Kidney epithelial cell (primary cell): ENCODE results near the gene RFLNA. TPM values are rescaled to one million over a fixed set of nuclear protein-coding genes. Genes with fewer than 3 reads are reported as not detected.
A peak's percentile ranks its signal among the peaks of the same experiment; 100 is the strongest.
"Not testable (repeated sequence)": the region's sequence is repeated elsewhere in the genome, so short reads cannot be mapped to it uniquely, and the experiment has no call there.

Experiments
- DNase-seq: peaks from one replicate; pipeline ENCODE4 v3.0.0-alpha.2; 2010; ENCODE audit warnings: low read depth
- H3K27me3 ChIP-seq: 2 replicates; pipeline ENCODE4 v1.6.0; 2011; ENCODE audit warnings: low read length; ENCODE audit not compliant: control insufficient read depth, insufficient read depth
- H3K36me3 ChIP-seq: 2 replicates; pipeline ENCODE4 v1.5.1; 2011; ENCODE audit warnings: low read length; ENCODE audit not compliant: control insufficient read depth, insufficient read depth
- H3K4me3 ChIP-seq: 2 replicates; pipeline ENCODE4 v1.5.1; 2011; ENCODE audit warnings: low read depth, mild to moderate bottlenecking, control low read depth, low read length
- total RNA-seq: library from RNA; depleted of rRNA; stranded (reverse); fragments of >200 nt; gene quantifications from 2 replicates; pipeline ENCODE4 v1.2.3, GENCODE V29; 2015
- TF ChIP-seq, protein P1 (sequence below): IDR thresholded peaks from 2 replicates; pipeline ENCODE4 v1.5.1; 2011; ENCODE audit warnings: mild to moderate bottlenecking, moderate library complexity, low read length, control low read depth, inconsistent platforms; ENCODE audit not compliant: insufficient read depth, poor library complexity, severe bottlenecking

The RFLNA gene
- total RNA-seq, 1 donor from 2014 or later, result 0.54 TPM

DNA sequence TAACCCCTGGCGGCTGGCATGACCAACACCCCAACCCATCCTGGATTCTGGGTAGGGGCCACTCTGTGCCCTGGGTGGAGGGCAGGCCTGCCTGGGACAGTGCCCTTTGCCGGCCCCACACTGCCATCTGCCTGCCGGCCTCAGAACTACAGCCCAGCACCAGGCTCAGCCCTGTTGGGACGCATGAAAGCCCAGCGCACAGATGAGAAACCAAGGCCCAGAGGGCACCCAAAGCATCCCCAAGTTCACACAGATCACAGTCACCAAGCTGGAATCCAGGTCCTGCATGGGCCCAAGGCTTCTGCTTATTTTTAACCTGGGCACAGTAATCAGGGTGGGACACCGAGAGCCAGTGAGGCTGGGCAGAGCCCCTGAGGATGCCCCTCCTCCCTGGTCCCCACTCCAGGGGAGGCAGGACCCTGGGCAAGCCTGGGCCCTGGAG lies 26.2 kb downstream of the RFLNA start:
- Histone ChIP-seq H3K4me3 (no peak overlapping the region), H3K36me3 (peaks cover 7% of the 10 kb centered on the region), H3K27me3 (peaks cover 14% of the 10 kb centered on the region)
- TF ChIP-seq, protein P1, sequence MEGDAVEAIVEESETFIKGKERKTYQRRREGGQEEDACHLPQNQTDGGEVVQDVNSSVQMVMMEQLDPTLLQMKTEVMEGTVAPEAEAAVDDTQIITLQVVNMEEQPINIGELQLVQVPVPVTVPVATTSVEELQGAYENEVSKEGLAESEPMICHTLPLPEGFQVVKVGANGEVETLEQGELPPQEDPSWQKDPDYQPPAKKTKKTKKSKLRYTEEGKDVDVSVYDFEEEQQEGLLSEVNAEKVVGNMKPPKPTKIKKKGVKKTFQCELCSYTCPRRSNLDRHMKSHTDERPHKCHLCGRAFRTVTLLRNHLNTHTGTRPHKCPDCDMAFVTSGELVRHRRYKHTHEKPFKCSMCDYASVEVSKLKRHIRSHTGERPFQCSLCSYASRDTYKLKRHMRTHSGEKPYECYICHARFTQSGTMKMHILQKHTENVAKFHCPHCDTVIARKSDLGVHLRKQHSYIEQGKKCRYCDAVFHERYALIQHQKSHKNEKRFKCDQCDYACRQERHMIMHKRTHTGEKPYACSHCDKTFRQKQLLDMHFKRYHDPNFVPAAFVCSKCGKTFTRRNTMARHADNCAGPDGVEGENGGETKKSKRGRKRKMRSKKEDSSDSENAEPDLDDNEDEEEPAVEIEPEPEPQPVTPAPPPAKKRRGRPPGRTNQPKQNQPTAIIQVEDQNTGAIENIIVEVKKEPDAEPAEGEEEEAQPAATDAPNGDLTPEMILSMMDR, result peak; percentile 89
- DNase-seq, result no peak

DNA sequence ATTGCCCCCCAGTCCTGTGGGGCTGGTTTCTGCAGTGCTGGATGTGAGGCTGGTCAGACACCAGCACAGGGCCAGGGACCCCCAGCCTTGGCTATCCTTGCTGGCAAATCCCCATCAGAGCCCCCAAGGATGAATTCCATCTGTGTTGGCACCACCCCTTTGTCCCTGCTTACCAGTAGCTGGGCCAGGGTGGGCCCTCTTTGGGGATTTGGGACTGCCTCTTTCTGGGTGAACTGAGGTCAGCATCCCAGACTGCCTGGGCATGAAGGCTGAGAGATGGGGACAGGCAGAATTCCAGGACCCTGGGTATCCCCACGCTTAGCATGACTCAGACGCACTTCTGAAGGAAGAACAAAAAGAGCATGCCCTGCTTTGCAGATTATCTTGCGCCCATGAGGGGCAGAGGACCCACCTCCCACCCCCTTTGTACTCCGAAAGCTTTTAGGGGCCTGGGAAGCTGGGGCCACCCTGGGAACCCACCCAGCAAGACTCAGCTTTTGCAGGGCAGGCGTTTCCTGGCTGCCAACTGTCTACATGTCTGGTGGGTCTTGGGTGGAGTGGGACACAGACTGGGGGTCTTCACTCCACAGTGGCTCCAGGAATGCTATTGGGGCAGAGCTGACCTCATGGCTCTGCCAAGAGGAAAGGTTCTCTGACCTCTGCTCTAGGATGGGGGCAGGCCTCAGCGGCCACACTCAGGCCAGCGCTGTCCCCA lies 26.8 kb downstream of the RFLNA start:
- Histone ChIP-seq H3K4me3 (no peak overlapping the region), H3K36me3 (peaks cover 9% of the 10 kb centered on the region), H3K27me3 (peaks cover 14% of the 10 kb centered on the region)
- TF ChIP-seq, protein P1, result no peak
- no peak for DNase-seq

DNA sequence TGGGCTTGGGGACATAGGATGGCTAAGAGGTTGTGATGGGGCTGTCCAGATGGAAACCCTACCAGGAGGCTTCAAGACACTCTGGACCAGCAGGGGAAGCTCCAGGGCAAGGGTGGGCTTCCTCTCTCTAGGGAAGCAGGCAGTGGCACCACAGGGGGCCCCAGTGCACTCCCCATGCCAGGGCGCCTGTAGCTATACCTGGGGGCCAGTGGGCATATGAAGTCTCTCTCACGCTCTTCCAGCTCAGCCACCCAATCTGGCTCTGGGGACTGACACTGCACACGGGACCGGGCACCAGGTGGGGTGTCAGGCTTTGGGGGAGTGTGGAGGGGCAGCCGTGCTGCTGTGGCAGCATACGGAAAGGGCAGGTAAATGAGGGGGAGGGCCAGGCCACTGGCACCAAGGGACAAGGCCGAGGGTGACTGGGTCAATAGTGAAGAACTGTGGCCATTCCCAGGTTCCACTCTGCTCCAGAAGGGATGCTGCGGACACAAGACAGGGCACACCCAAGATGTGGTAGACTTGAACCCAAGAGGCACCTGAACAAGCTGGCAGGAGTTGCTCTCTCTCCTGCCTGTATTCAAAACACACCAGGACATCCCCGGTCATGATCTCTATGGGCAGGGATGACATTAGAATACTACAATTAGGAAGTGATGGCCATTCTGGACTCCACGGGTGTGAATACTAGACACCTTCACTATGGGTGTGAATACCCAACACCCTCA lies 27.5 kb downstream of the RFLNA start:
- Histone ChIP-seq H3K36me3 (peaks cover 11% of the 10 kb centered on the region), H3K4me3 (no peak overlapping the region), H3K27me3 (peaks cover 13% of the 10 kb centered on the region)
- TF ChIP-seq, protein P1, result no peak
- no peak for DNase-seq

DNA sequence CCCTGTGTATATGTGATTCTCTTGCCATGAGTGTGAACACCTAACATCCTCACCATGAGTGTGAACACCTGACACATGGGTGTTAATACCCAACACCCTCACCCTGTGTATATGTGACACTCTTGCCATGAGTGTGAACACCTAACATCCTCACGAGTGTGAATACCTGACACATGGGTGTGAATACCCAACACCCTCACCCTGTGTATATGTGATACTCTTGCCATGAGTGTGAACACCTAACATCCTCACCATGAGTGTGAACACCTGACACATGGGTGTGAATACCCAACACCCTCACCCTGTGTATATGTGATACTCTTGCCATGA lies 28.1 kb downstream of the RFLNA start:
- H3K4me3 ChIP-seq, DNase-seq, H3K27me3 ChIP-seq: not testable (repeated sequence)
- H3K36me3 ChIP-seq, result peaks cover 11% of the 10 kb centered on the region

DNA sequence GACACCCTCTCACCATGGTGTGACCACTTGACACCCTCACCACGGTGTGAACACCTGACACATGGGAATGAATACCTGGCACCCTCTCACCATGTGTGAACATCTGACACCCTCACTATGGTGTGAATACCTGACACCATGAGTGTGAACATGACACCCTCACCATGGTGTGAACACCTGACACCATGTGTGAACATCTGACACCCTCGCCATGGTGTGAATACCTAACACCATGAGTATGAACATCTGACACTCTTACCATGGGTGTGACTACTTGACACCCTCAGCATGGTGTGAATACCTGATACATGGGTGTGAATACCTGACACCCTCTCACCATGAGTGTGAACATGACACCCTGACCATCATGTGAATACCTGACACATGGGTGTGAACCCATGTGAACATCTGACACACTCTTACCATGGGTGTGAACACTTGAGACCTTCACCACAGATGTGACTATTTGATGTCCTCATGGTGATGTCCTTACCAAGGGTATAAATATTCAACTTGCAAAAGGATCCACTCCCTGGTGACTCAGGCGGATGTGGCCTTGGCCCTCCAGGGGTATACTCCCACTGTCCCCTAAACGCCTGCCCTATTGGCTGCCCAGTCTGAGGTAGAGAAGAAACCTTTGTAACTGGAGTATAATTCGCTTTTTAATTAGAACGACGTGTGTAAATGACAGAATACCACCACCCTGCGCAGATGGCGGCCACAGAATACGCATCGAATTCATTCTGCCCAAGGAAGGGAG lies 29.1 kb downstream of the RFLNA start:
- TF ChIP-seq, protein P1, result no peak
- no peak for DNase-seq
- peaks cover under 1% of the 10 kb centered on the region for H3K27me3 ChIP-seq
- H3K36me3 ChIP-seq, result peaks cover 11% of the 10 kb centered on the region
- H3K4me3 ChIP-seq, result no peak overlapping the region
